Peyer's patch (tissue), 4 donors: ENCODE measurements around the gene HFE. TPM values are rescaled to one million over a fixed set of nuclear protein-coding genes. Genes with fewer than 3 reads are reported as not detected.

Experiments
- DNase-seq, 3 donors: peaks; one replicate each; pipeline ENCODE4 v3.0.0-alpha.2; 2017 to 2019
- H3K27ac ChIP-seq, 4 donors: fragments of 200-600 bp; sonication (generic); one replicate each; pipeline ENCODE4 v1.5.1; 2016 to 2019
- H3K27me3 ChIP-seq, 2 donors: fragments of 200-600 bp; sonication (generic); one replicate each; pipeline ENCODE4 v1.5.1; 2019
- H3K36me3 ChIP-seq, 3 donors: fragments of 200-600 bp; sonication (generic); one replicate each; pipeline ENCODE4 v1.5.1; 2016 to 2019
- H3K4me1 ChIP-seq, 4 donors: fragments of 200-600 bp; sonication (generic); one replicate each; pipeline ENCODE4 v1.5.1; 2016 to 2019
- H3K4me3 ChIP-seq, 4 donors: fragments of 200-600 bp; sonication (generic); 1 replicate in 3 of 4; 2 replicates in 1 of 4; pipeline ENCODE4 v1.5.1; 2016 to 2019; ENCODE audit warnings: mild to moderate bottlenecking in 1 of 4
- H3K9me3 ChIP-seq, 4 donors: fragments of 200-600 bp; sonication (generic); one replicate each; pipeline ENCODE4 v1.5.1; 2016 to 2019; ENCODE audit warnings: mild to moderate bottlenecking in 1 of 4
- CTCF ChIP-seq, 6 experiments: fragments of 450-650 bp in 4 of 6; fragments of 200-600 bp in 2 of 6; sonication (generic) in 1 of 6; IDR thresholded peaks; one replicate each; pipeline ENCODE4 v1.5.1; 2017 to 2019; ENCODE audit warnings: antibody characterized with exemption in 6 of 6, mild to moderate bottlenecking in 3 of 6, moderate library complexity in 1 of 6
- POLR2A ChIP-seq, 2 donors: fragments of 450-650 bp; IDR thresholded peaks; one replicate each; pipeline ENCODE4 v1.5.1; 2017; ENCODE audit warnings: antibody characterized with exemption in 2 of 2, mild to moderate bottlenecking in 2 of 2, moderate library complexity in 2 of 2
- total RNA-seq, 4 donors: library from RNA; depleted of rRNA; stranded (reverse); fragments of >200 nt; gene quantifications; one replicate each; pipeline ENCODE4 v1.1.0, GENCODE V29; 2016

The HFE gene
- 10 to 100 TPM in 2 of 4 donors, 1 to 10 TPM in 2; 8.1 to 13.2 (median 9.7) TPM for total RNA-seq

- Histone ChIP-seq H3K36me3 (peaks cover 0 to 3% (median 0%) of the 10 kb centered on the region in 3 donors), H3K4me3 (peak within 1 kb of the TSS; percentile 68 to 88 (median 84)), H3K9me3 (no peaks in the 10 kb centered on the region), H3K4me1 (peaks cover 0 to 10% (median 3%) of the 10 kb centered on the region in 4 donors), H3K27me3 (no peaks in the 10 kb centered on the region), H3K27ac (peak within 1 kb of the TSS; percentile 84 to 91 (median 87))
- TF ChIP-seq CTCF (IDR thresholded peaks at IDR 0.05) (peak in 2 of 6 experiments; percentile 8 to 11), POLR2A (IDR thresholded peaks at IDR 0.05) (peak; percentile 24 to 28)
- peak; percentile 63 to 78 (median 77) for DNase-seq
These were observed at the start of gene HFE for GRCh38 chr6:26087284-26088115. TSS of gene HFE (plus strand) at chr6:26087429. CDS start at chr6:26087441, 12 bp downstream.

GRCh38 chr6:26041946-26042345, 45.3 kb upstream of the HFE start:
- no peaks in the 10 kb centered on the region for H3K36me3 ChIP-seq
- no peaks in the 10 kb centered on the region for H3K9me3 ChIP-seq
- no peak for DNase-seq
- H3K27ac ChIP-seq: no peak overlapping the region
- peaks cover 0 to 23% (median 0%) of the 10 kb centered on the region in 4 donors for H3K4me1 ChIP-seq
- no peak overlapping the region for H3K4me3 ChIP-seq
- no peaks in the 10 kb centered on the region for H3K27me3 ChIP-seq
- TF ChIP-seq POLR2A (IDR thresholded peaks at IDR 0.05) (no peak), CTCF (IDR thresholded peaks at IDR 0.05) (no peak)

GRCh38 chr6:26043384-26044139, 43.7 kb upstream of the HFE start:
- Histone ChIP-seq H3K4me1 (peaks cover 0 to 23% (median 0%) of the 10 kb centered on the region in 4 donors), H3K27ac (peak overlapping the region; percentile 90 to 98 (median 96)), H3K9me3 (no peaks in the 10 kb centered on the region), H3K36me3 (no peaks in the 10 kb centered on the region), H3K4me3 (peak overlapping the region; percentile 46 to 64 (median 56)), H3K27me3 (no peaks in the 10 kb centered on the region)
- peak; percentile 67 to 88 (median 79) for DNase-seq
- peak; percentile 99 for TF ChIP-seq POLR2A (IDR thresholded peaks at IDR 0.05)
- no peak for TF ChIP-seq CTCF (IDR thresholded peaks at IDR 0.05)

- no peaks in the 10 kb centered on the region for H3K27me3 ChIP-seq
- peak overlapping the region; percentile 90 to 98 (median 96) for H3K27ac ChIP-seq
- no peak for TF ChIP-seq CTCF (IDR thresholded peaks at IDR 0.05)
- no peak for TF ChIP-seq POLR2A (IDR thresholded peaks at IDR 0.05)
- H3K4me1 ChIP-seq: peaks cover 0 to 23% (median 0%) of the 10 kb centered on the region in 4 donors
- peak overlapping the region; percentile 46 to 64 (median 56) for H3K4me3 ChIP-seq
- no peaks in the 10 kb centered on the region for H3K9me3 ChIP-seq
- H3K36me3 ChIP-seq: no peaks in the 10 kb centered on the region
- DNase-seq: peak; percentile 62 to 77 (median 68)
These were observed 42.8 kb upstream of the HFE start for GRCh38 chr6:26044140-26045064.
